Activated naive CD4-positive, alpha-beta T cell treated with anti-CD3 and anti-CD28 coated beads, Interleukin-2, amount 50 U/mL, for 24 hours (primary cell): ENCODE results near the gene SEC22C.

Experiments
- H3K27ac Mint-ChIP-seq: one replicate; pipeline ENCODE4 v1.8.0; 2021; ENCODE audit warnings: mild to moderate bottlenecking, mixed read lengths
- H3K27me3 Mint-ChIP-seq: one replicate; pipeline ENCODE4 v1.8.0; 2021; ENCODE audit warnings: mixed read lengths
- H3K36me3 Mint-ChIP-seq: one replicate; pipeline ENCODE4 v1.8.0; 2021; ENCODE audit warnings: mixed read lengths
- H3K4me1 Mint-ChIP-seq: one replicate; pipeline ENCODE4 v1.8.0; 2021; ENCODE audit warnings: mixed read lengths
- H3K4me3 Mint-ChIP-seq: one replicate; pipeline ENCODE4 v1.8.0; 2021; ENCODE audit warnings: mild to moderate bottlenecking, mixed read lengths
- H3K9me3 Mint-ChIP-seq: one replicate; pipeline ENCODE4 v1.8.0; 2021; ENCODE audit warnings: mixed read lengths

SEC22C gene

GRCh38 chr3:42503251-42503924, 78.4 kb downstream of the SEC22C start:
- H3K27me3 Mint-ChIP-seq: peaks cover 6% of the 10 kb centered on the region
- peak overlapping the region; percentile 86 for H3K4me3 Mint-ChIP-seq
- H3K9me3 Mint-ChIP-seq: no peaks in the 10 kb centered on the region
- H3K4me1 Mint-ChIP-seq: peaks cover 55% of the 10 kb centered on the region
- no peaks in the 10 kb centered on the region for H3K36me3 Mint-ChIP-seq
- peak overlapping the region; percentile 77 for H3K27ac Mint-ChIP-seq

- Mint-ChIP-seq H3K27me3 (peaks cover 6% of the 10 kb centered on the region), H3K27ac (peak within 1 kb of the TSS; percentile 91), H3K9me3 (no peaks in the 10 kb centered on the region), H3K36me3 (no peaks in the 10 kb centered on the region), H3K4me3 (peak within 1 kb of the TSS; percentile 97), H3K4me1 (peaks cover 48% of the 10 kb centered on the region)
Measured at GRCh38 chr3:42502429-42503250, 79.1 kb downstream of the SEC22C start, which contains the start of gene VIPR1. Gene VIPR1, plus strand, starts transcription at chr3:42502643. Its CDS starts 93 bp downstream, at chr3:42502736.

GRCh38 chr3:42501681-42502428, 79.9 kb downstream of the SEC22C start:
- peak overlapping the region; percentile 97 for H3K4me3 Mint-ChIP-seq
- H3K9me3 Mint-ChIP-seq: no peaks in the 10 kb centered on the region
- peaks cover 6% of the 10 kb centered on the region for H3K27me3 Mint-ChIP-seq
- no peaks in the 10 kb centered on the region for H3K36me3 Mint-ChIP-seq
- peak overlapping the region; percentile 91 for H3K27ac Mint-ChIP-seq
- peaks cover 40% of the 10 kb centered on the region for H3K4me1 Mint-ChIP-seq

- Mint-ChIP-seq H3K4me1 (peaks cover 35% of the 10 kb centered on the region), H3K27ac (no peak overlapping the region), H3K36me3 (no peaks in the 10 kb centered on the region), H3K9me3 (no peaks in the 10 kb centered on the region), H3K4me3 (peak overlapping the region; percentile 97), H3K27me3 (peaks cover 6% of the 10 kb centered on the region)
Measured at GRCh38 chr3:42501321-42501680, 80.5 kb downstream of the SEC22C start.

- Mint-ChIP-seq H3K4me3 (peak overlapping the region; percentile 75), H3K27me3 (peaks cover 6% of the 10 kb centered on the region), H3K36me3 (no peaks in the 10 kb centered on the region)
Measured at GRCh38 chr3:42500909-42501308, 80.9 kb downstream of the SEC22C start.

GRCh38 chr3:42500091-42500490, 81.7 kb downstream of the SEC22C start:
- H3K4me3 Mint-ChIP-seq: peak overlapping the region; percentile 75
- H3K27me3 Mint-ChIP-seq: peaks cover 6% of the 10 kb centered on the region
- peaks cover 26% of the 10 kb centered on the region for H3K4me1 Mint-ChIP-seq
- H3K9me3 Mint-ChIP-seq: no peaks in the 10 kb centered on the region
- H3K27ac Mint-ChIP-seq: no peak overlapping the region
- no peaks in the 10 kb centered on the region for H3K36me3 Mint-ChIP-seq

More at GRCh38 chr3:42500909-42501308, 80.9 kb downstream of the SEC22C start:
- Mint-ChIP-seq H3K4me1 (peaks cover 31% of the 10 kb centered on the region), H3K27ac (no peak overlapping the region), H3K9me3 (no peaks in the 10 kb centered on the region)

GRCh38 chr3:42499478-42499871, 82.3 kb downstream of the SEC22C start:
- no peaks in the 10 kb centered on the region for H3K9me3 Mint-ChIP-seq
- no peak overlapping the region for H3K4me3 Mint-ChIP-seq
- H3K27me3 Mint-ChIP-seq: peaks cover 6% of the 10 kb centered on the region
- H3K27ac Mint-ChIP-seq: no peak overlapping the region
- H3K36me3 Mint-ChIP-seq: no peaks in the 10 kb centered on the region
- H3K4me1 Mint-ChIP-seq: peaks cover 26% of the 10 kb centered on the region

GRCh38 chr3:42498791-42499477, 82.8 kb downstream of the SEC22C start:
- Mint-ChIP-seq H3K4me1 (peaks cover 21% of the 10 kb centered on the region), H3K27me3 (peaks cover 6% of the 10 kb centered on the region), H3K36me3 (no peaks in the 10 kb centered on the region), H3K4me3 (no peak overlapping the region), H3K27ac (no peak overlapping the region), H3K9me3 (no peaks in the 10 kb centered on the region)

- Mint-ChIP-seq H3K27me3 (peaks cover 6% of the 10 kb centered on the region), H3K4me3 (no peak overlapping the region), H3K4me1 (peaks cover 12% of the 10 kb centered on the region), H3K9me3 (no peaks in the 10 kb centered on the region), H3K36me3 (no peaks in the 10 kb centered on the region), H3K27ac (no peak overlapping the region)
Measured at GRCh38 chr3:42498034-42498433, 83.7 kb downstream of the SEC22C start.
